Breast epithelium (tissue), 4 donors: ENCODE results near the gene ZNF331. TPM values are rescaled to one million over a fixed set of nuclear protein-coding genes. Genes with fewer than 3 reads are reported as not detected.

ENCODE experiments used
- DNase-seq, 2 donors: peaks; one replicate each; pipeline ENCODE4 v3.0.0-alpha.2; 2019; ENCODE audit warnings: low spot score in 2 of 2
- H3K27ac ChIP-seq, 2 donors: fragments of 200-600 bp; sonication (generic) in 1 of 2; one replicate each; pipeline ENCODE4 v1.5.1; 2016 to 2019; ENCODE audit warnings: mild to moderate bottlenecking in 1 of 2
- H3K27me3 ChIP-seq, 2 donors: fragments of 200-600 bp; sonication (generic) in 1 of 2; one replicate each; pipeline versions ENCODE4 v1.5.1 to v1.6.0; 2017 to 2019; ENCODE audit warnings: control low read depth in 1 of 2, mild to moderate bottlenecking in 1 of 2
- H3K36me3 ChIP-seq: fragments of 200-600 bp; one replicate; pipeline ENCODE4 v1.5.1; 2019
- H3K4me1 ChIP-seq, 2 donors: fragments of 200-600 bp; sonication (generic); one replicate each; pipeline ENCODE4 v1.5.1; 2016 to 2019; ENCODE audit warnings: control low read depth in 1 of 2
- H3K4me3 ChIP-seq, 3 donors: fragments of 200-600 bp; sonication (generic); 1 replicate in 2 of 3; 2 replicates in 1 of 3; pipeline ENCODE4 v1.5.1; 2016 to 2019; ENCODE audit warnings: mild to moderate bottlenecking in 3 of 3, moderate library complexity in 2 of 3
- H3K9me3 ChIP-seq, 2 donors: fragments of 200-600 bp; sonication (generic) in 1 of 2; one replicate each; pipeline ENCODE4 v1.5.1; 2016 to 2019; ENCODE audit warnings: control low read depth in 1 of 2
- CTCF ChIP-seq, 3 donors: fragments of 450-650 bp; IDR thresholded peaks; one replicate each; pipeline ENCODE4 v1.5.1; 2016 to 2017; ENCODE audit warnings: antibody characterized with exemption in 3 of 3, mild to moderate bottlenecking in 3 of 3, moderate library complexity in 3 of 3
- POLR2A ChIP-seq: fragments of 450-650 bp; IDR thresholded peaks from one replicate; pipeline ENCODE4 v1.6.1; 2016; ENCODE audit warnings: antibody characterized with exemption, mild to moderate bottlenecking, moderate library complexity
- POLR2AphosphoS5 ChIP-seq, 3 donors: sonication (generic); formaldehyde crosslinking; IDR thresholded peaks; one replicate each; pipeline ENCODE4 v1.6.1; 2017; ENCODE audit warnings: antibody characterized with exemption in 3 of 3
- intact Hi-C: fragments of 100-400 bp; cut with DNase I; formaldehyde crosslinking; loops from one replicate; pipeline ENCODE4 v1.15.1; 2023; ENCODE audit warnings: low total_unique reads
- total RNA-seq, 3 donors: library from RNA; depleted of rRNA; stranded (reverse); fragments of >200 nt; gene quantifications; one replicate each; pipeline ENCODE4 v1.1.0, GENCODE V29; 2016

The ZNF331 gene
- total RNA-seq, 3 donors from 2014 or later: 19.5 to 84.4 (median 46.5) TPM

- DNase-seq: no peak
- peaks cover 16% of the 10 kb centered on the region for H3K36me3 ChIP-seq
- TF ChIP-seq POLR2A (no peak), CTCF (IDR thresholded peaks at IDR 0.05) (no peak), POLR2AphosphoS5 (IDR thresholded peaks at IDR 0.05) (no peak)
- no peak overlapping the region for H3K27ac ChIP-seq
- H3K4me3 ChIP-seq: no peak overlapping the region
- H3K4me1 ChIP-seq: no peaks in the 10 kb centered on the region
- peaks cover 28 to 38% of the 10 kb centered on the region in 2 donors for H3K9me3 ChIP-seq
- no peaks in the 10 kb centered on the region for H3K27me3 ChIP-seq
- intact Hi-C loops: no loop called here
Measured at GRCh38 chr19:53577968-53578367, 40.0 kb downstream of the ZNF331 start.

- no peaks in the 10 kb centered on the region for H3K4me1 ChIP-seq
- H3K4me3 ChIP-seq: no peak overlapping the region
- no peak for TF ChIP-seq POLR2A
- TF ChIP-seq POLR2AphosphoS5 (IDR thresholded peaks at IDR 0.05): no peak
- no peak for TF ChIP-seq CTCF (IDR thresholded peaks at IDR 0.05)
- H3K9me3 ChIP-seq: peaks cover 28 to 34% of the 10 kb centered on the region in 2 donors
- no peak for DNase-seq
- H3K27me3 ChIP-seq: no peaks in the 10 kb centered on the region
- intact Hi-C loops: no loop called here
- H3K27ac ChIP-seq: no peak overlapping the region
- peaks cover 16% of the 10 kb centered on the region for H3K36me3 ChIP-seq
Measured at GRCh38 chr19:53579518-53579917, 41.6 kb downstream of the ZNF331 start.

GRCh38 chr19:53580871-53581835 is 43.2 kb downstream of the ZNF331 start:
- H3K27ac ChIP-seq: no peak overlapping the region
- H3K9me3 ChIP-seq: peaks cover 23 to 34% of the 10 kb centered on the region in 2 donors
- no peak overlapping the region for H3K4me3 ChIP-seq
- intact Hi-C loops: loop anchor here (5.0 kb wide), 1 partner anchor 1531 kb away; no protein-coding TSS in a partner anchor
- no peaks in the 10 kb centered on the region for H3K27me3 ChIP-seq
- no peaks in the 10 kb centered on the region for H3K4me1 ChIP-seq
- no peak for DNase-seq
- no peak for TF ChIP-seq POLR2AphosphoS5 (IDR thresholded peaks at IDR 0.05)
- TF ChIP-seq CTCF (IDR thresholded peaks at IDR 0.05): no peak
- TF ChIP-seq POLR2A: no peak
- peaks cover 16% of the 10 kb centered on the region for H3K36me3 ChIP-seq

GRCh38 chr19:53581871-53582279 is 43.9 kb downstream of the ZNF331 start:
- Histone ChIP-seq H3K36me3 (peaks cover 16% of the 10 kb centered on the region), H3K27ac (no peak overlapping the region), H3K4me3 (no peak overlapping the region), H3K27me3 (no peaks in the 10 kb centered on the region), H3K4me1 (no peaks in the 10 kb centered on the region), H3K9me3 (peaks cover 18 to 29% of the 10 kb centered on the region in 2 donors)
- intact Hi-C loops: loop anchor here (5.0 kb wide), 1 partner anchor 1530 kb away; no protein-coding TSS in a partner anchor
- TF ChIP-seq CTCF (IDR thresholded peaks at IDR 0.05): no peak
- TF ChIP-seq POLR2AphosphoS5 (IDR thresholded peaks at IDR 0.05): no peak
- no peak for TF ChIP-seq POLR2A
- DNase-seq: no peak

- DNase-seq: no peak
- Histone ChIP-seq H3K27ac (no peak overlapping the region), H3K36me3 (peaks cover 3% of the 10 kb centered on the region), H3K4me3 (no peak overlapping the region), H3K4me1 (no peaks in the 10 kb centered on the region), H3K27me3 (no peaks in the 10 kb centered on the region), H3K9me3 (peaks cover 5 to 16% of the 10 kb centered on the region in 2 donors)
- TF ChIP-seq POLR2AphosphoS5 (IDR thresholded peaks at IDR 0.05) (no peak), POLR2A (no peak), CTCF (IDR thresholded peaks at IDR 0.05) (no peak)
- intact Hi-C loops: loop anchor here (5.0 kb wide), 1 partner anchor 1529 kb away; no protein-coding TSS in a partner anchor
Measured at GRCh38 chr19:53583181-53583580, 45.2 kb downstream of the ZNF331 start.
